ENCODE measurements around the gene UBQLN1.

The UBQLN1 gene

GRCh38 chr9:83701286-83701685, 6.5 kb downstream of the UBQLN1 start:
- no peak overlapping the region for H3K4me3 ChIP-seq (ENCODE audit: low read length)
- peaks cover 4% of the 10 kb centered on the region for H4K20me1 ChIP-seq (ENCODE audit: control insufficient read depth, insufficient read depth, low read depth, low read length)
- no peaks in the 10 kb centered on the region for H3K27me3 ChIP-seq (ENCODE audit: control insufficient read depth, low read length)
- H3K27ac ChIP-seq (ENCODE audit: low read depth, low read length) = no peak overlapping the region
- no peaks in the 10 kb centered on the region for H3K9me3 ChIP-seq (ENCODE audit: control insufficient read depth, insufficient read depth, low read length)
- H3F3A ChIP-seq (ENCODE audit: control insufficient read depth, insufficient read depth) = no peaks in the 10 kb centered on the region
- TF ChIP-seq EZH2phosphoT487 (IDR thresholded peaks at IDR 0.05; ENCODE audit: borderline replicate concordance, low read length) (no peak), CTCF (IDR thresholded peaks at IDR 0.05; ENCODE audit: low read depth, low read length, poor library complexity, severe bottlenecking) (no peak)
- H3K36me3 ChIP-seq (ENCODE audit: control insufficient read depth, low read length) = peaks cover 13% of the 10 kb centered on the region
- H3K9me2 ChIP-seq (replicated peaks; ENCODE audit: control insufficient read depth, low read length) = no peaks in the 10 kb centered on the region
- H3K79me2 ChIP-seq (ENCODE audit: control insufficient read depth, low read length) = peaks cover 100% of the 10 kb centered on the region
- H3K4me2 ChIP-seq (ENCODE audit: low read length) = peak overlapping the region; percentile 35; the same call in 1 of the 2 replicates
- H3K4me1 ChIP-seq (ENCODE audit: control insufficient read depth, low read length) = peaks cover 83% of the 10 kb centered on the region

- Histone ChIP-seq H3F3A (ENCODE audit: control insufficient read depth, insufficient read depth) (no peaks in the 10 kb centered on the region), H3K27me3 (ENCODE audit: control insufficient read depth, low read length) (no peaks in the 10 kb centered on the region), H3K4me2 (ENCODE audit: low read length) (peak overlapping the region; percentile 4), H3K36me3 (ENCODE audit: control insufficient read depth, low read length) (peaks cover 3% of the 10 kb centered on the region; the same call in 1 of the 2 replicates), H3K9me2 (replicated peaks; ENCODE audit: control insufficient read depth, low read length) (no peaks in the 10 kb centered on the region), H3K27ac (ENCODE audit: low read depth, low read length) (no peak overlapping the region), H4K20me1 (ENCODE audit: control insufficient read depth, insufficient read depth, low read depth, low read length) (peaks cover 2% of the 10 kb centered on the region; the same call in 1 of the 2 replicates), H3K9me3 (ENCODE audit: control insufficient read depth, insufficient read depth, low read length) (no peaks in the 10 kb centered on the region), H3K4me3 (ENCODE audit: low read length) (no peak overlapping the region), H3K79me2 (ENCODE audit: control insufficient read depth, low read length) (peaks cover 100% of the 10 kb centered on the region), H3K4me1 (ENCODE audit: control insufficient read depth, low read length) (peaks cover 88% of the 10 kb centered on the region)
- TF ChIP-seq CTCF (IDR thresholded peaks at IDR 0.05; ENCODE audit: low read depth, low read length, poor library complexity, severe bottlenecking) (no peak), EZH2phosphoT487 (IDR thresholded peaks at IDR 0.05; ENCODE audit: borderline replicate concordance, low read length) (no peak)
These were observed 8.1 kb downstream of the UBQLN1 start for GRCh38 chr9:83699615-83700014.

- Histone ChIP-seq H3K27me3 (ENCODE audit: control insufficient read depth, low read length) (no peaks in the 10 kb centered on the region), H3K79me2 (ENCODE audit: control insufficient read depth, low read length) (peaks cover 100% of the 10 kb centered on the region), H3K9me2 (replicated peaks; ENCODE audit: control insufficient read depth, low read length) (no peaks in the 10 kb centered on the region), H3K4me2 (ENCODE audit: low read length) (peak overlapping the region; percentile 4), H4K20me1 (ENCODE audit: control insufficient read depth, insufficient read depth, low read depth, low read length) (peaks cover 8% of the 10 kb centered on the region), H3K4me1 (ENCODE audit: control insufficient read depth, low read length) (peaks cover 89% of the 10 kb centered on the region), H3K27ac (ENCODE audit: low read depth, low read length) (no peak overlapping the region), H3K4me3 (ENCODE audit: low read length) (no peak overlapping the region), H3F3A (ENCODE audit: control insufficient read depth, insufficient read depth) (no peaks in the 10 kb centered on the region), H3K36me3 (ENCODE audit: control insufficient read depth, low read length) (peaks cover 3% of the 10 kb centered on the region; the same call in 1 of the 2 replicates), H3K9me3 (ENCODE audit: control insufficient read depth, insufficient read depth, low read length) (no peaks in the 10 kb centered on the region)
- TF ChIP-seq EZH2phosphoT487 (IDR thresholded peaks at IDR 0.05; ENCODE audit: borderline replicate concordance, low read length) = no peak
- TF ChIP-seq CTCF (IDR thresholded peaks at IDR 0.05; ENCODE audit: low read depth, low read length, poor library complexity, severe bottlenecking) = no peak
These were observed 8.7 kb downstream of the UBQLN1 start for GRCh38 chr9:83698976-83699585.
